GM18858 (cell line): Measurements from ENCODE around the gene TBC1D8.

ENCODE experiments used
- ATAC-seq: cut with Tn5 transposase; IDR thresholded peaks from one replicate; pipeline ENCODE4 v1.9.1; 2021; ENCODE audit not compliant: unreplicated experiment

Gene TBC1D8

GRCh38 chr2:101113441-101114267 lies 37.5 kb downstream of the TBC1D8 start:
- no peak for ATAC-seq

- ATAC-seq = no peak
Measured at GRCh38 chr2:101112772-101113157, 38.4 kb downstream of the TBC1D8 start.

- ATAC-seq = no peak
Measured at GRCh38 chr2:101111917-101112771, 39.0 kb downstream of the TBC1D8 start.

GRCh38 chr2:101111262-101111838 lies 39.8 kb downstream of the TBC1D8 start:
- ATAC-seq = no peak

- ATAC-seq = no peak
Measured at GRCh38 chr2:101109451-101110118, 41.6 kb downstream of the TBC1D8 start.

GRCh38 chr2:101108357-101108756 lies 42.8 kb downstream of the TBC1D8 start:
- ATAC-seq = no peak

- no peak for ATAC-seq
Measured at GRCh38 chr2:101107241-101107640, 43.9 kb downstream of the TBC1D8 start.

GRCh38 chr2:101106453-101107181 lies 44.6 kb downstream of the TBC1D8 start:
- ATAC-seq = no peak

GRCh38 chr2:101105654-101106053 lies 45.5 kb downstream of the TBC1D8 start:
- ATAC-seq = no peak

GRCh38 chr2:101097638-101098037 lies 53.5 kb downstream of the TBC1D8 start:
- no peak for ATAC-seq

GRCh38 chr2:101096619-101097142 lies 54.5 kb downstream of the TBC1D8 start:
- no peak for ATAC-seq

- ATAC-seq = no peak
Measured at GRCh38 chr2:101094351-101094750, 56.8 kb downstream of the TBC1D8 start.

- ATAC-seq = no peak
Measured at GRCh38 chr2:101089942-101090799, 61.0 kb downstream of the TBC1D8 start.

GRCh38 chr2:101089419-101089818 lies 61.8 kb downstream of the TBC1D8 start:
- ATAC-seq = peak; percentile 87

- ATAC-seq = no peak
Measured at GRCh38 chr2:101087638-101088037, 63.5 kb downstream of the TBC1D8 start.

- no peak for ATAC-seq
Measured at GRCh38 chr2:101083613-101084012, 67.6 kb downstream of the TBC1D8 start.

- ATAC-seq = no peak
Measured at GRCh38 chr2:101082998-101083397, 68.2 kb downstream of the TBC1D8 start.

- ATAC-seq = no peak
Measured at GRCh38 chr2:101081375-101081907, 69.7 kb downstream of the TBC1D8 start.
